Prostate gland (tissue), 1 donor: ENCODE results near the gene ZBTB40.

Source experiments
- POLR2A ChIP-seq: fragments of 450-650 bp; IDR thresholded peaks from one replicate; pipeline ENCODE4 v1.6.1; 2016; ENCODE audit warnings: antibody characterized with exemption, mild to moderate bottlenecking
- POLR2AphosphoS5 ChIP-seq: sonication (generic); formaldehyde crosslinking; IDR thresholded peaks from one replicate; pipeline ENCODE4 v1.6.1; 2017; ENCODE audit warnings: antibody characterized with exemption

- TF ChIP-seq POLR2A (no peak), POLR2AphosphoS5 (no peak)
These were observed 32.7 kb upstream of the ZBTB40 start for GRCh38 chr1:22418933-22419382.
